Middle frontal gyrus (tissue), 1 donor: ENCODE measurements around the gene SLU7.

Experiments used
- DNase-seq: peaks from one replicate; pipeline ENCODE4 v3.0.0-alpha.2; 2015; ENCODE audit warnings: low spot score; ENCODE audit errors: extremely low spot score

The SLU7 gene

DNA sequence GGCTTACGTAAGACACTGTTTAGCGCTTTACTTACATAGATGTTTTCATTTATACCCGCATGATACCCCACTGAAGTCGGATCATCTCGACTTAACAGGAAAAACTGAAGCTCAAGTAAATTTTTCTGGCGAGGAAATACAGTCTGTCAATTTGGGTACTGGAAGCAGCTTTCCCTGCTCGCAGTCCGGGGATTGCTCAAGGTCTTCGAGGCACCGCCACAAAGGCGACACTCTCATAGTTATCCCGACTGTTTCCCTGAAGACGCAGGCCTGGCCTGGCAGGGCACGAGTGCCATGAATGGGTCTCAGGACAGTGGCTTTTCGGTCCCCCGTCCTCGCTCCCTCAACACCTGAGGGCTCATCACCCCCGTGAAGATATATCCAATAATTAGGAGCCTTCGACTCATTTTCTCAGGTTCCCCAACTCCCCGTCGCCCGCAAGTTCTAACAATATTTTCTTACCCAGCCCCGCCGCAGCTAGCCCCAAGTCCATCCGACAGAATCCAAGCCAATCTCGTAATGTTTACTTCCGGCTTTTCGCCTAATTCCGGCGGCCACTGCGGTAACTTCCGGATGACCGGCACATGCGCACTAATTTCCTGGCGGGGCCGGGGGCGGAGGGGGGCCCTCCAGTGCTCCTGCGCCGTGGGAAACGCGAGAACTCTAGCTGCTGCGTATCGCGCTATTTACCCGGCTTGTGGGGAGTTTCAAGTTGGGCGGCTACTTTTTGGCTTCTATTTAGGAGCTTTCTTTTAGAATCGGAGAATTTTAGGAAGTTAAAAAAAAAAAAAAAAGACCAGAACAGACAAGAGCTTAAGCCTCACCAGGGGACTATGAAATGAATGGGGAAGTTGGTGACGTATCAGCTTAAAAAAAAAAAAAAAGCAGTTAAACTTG lies at the start of gene SLU7:
Gene SLU7 (minus strand): TSS at position 521 of the 897 bp plus-strand sequence. CDS start 3,787 bp downstream, outside the sequence.
- DNase-seq, result peak; percentile 80

GRCh38 chr5:160468363-160468975 lies 49.6 kb upstream of the SLU7 start:
- DNase-seq, result no peak

DNA sequence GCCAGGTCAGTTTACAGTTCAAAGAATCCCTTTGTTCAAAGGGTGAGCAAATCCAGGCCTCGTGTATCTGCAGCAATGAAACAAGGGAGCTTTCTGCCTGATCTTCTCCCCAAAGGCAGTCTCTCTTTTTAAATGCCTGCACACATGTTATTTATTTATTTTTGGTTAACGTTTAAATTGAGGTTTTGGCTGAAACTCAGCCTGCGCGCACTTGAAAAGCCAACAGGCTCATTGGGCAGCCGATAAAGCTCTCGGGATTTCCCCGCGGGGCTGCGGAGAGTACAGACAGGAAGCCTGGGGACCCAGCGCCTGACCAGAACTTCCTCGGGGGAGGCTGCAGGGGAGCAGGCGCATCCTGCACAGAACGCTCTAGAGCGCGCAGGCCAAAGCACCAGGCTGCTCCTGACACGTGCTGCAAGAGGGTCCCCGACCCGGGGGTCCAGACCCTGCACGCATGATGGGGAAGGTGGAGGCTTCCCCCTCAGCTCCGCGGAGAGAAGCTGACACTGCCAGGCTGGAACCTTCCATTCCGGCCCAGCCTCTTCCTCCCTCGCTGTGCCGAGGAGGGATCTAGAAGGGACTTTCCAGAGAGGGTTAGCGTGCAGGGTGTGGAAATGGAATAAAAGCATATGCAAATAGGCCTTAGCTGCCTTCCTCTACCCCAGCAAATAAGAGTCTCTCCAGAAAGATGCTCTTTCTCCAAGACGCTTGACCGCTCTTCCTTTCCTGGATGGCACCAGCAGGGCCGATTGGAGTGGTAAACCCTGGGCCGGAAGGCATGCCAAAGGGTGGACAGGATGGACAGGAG lies 48.9 kb upstream of the SLU7 start:
- no peak for DNase-seq

DNA sequence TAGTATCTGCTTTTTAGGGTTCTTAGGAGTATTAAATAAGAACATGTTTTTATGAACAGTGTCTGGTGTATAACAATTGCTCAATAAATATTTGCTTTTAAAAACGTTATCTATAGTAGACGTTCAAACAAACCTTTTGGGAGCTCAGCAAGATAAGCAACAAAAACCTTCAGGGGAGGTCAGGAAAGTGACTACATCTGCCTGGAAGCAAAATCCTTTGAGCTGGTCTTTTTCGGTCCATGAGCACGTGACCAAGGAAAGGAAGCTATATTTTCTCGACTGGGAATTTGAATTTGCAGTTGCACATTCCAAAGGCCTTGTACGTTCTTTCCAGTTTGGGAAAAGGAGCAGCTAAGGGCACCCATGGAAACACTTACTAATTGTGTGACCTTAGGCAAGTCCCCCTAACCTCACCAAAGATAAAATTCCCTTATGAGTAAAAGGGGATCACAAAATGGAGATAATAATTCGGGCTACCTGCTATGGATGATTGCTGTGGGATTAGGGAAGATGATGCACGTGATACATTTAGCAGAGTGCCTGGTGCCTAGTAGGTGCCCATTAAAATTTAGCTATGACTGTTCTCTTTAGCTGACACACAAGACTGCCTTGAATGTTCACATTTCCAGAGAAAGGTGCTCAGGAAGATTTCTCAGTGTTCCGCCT lies 48.1 kb upstream of the SLU7 start:
- DNase-seq, result no peak

DNA sequence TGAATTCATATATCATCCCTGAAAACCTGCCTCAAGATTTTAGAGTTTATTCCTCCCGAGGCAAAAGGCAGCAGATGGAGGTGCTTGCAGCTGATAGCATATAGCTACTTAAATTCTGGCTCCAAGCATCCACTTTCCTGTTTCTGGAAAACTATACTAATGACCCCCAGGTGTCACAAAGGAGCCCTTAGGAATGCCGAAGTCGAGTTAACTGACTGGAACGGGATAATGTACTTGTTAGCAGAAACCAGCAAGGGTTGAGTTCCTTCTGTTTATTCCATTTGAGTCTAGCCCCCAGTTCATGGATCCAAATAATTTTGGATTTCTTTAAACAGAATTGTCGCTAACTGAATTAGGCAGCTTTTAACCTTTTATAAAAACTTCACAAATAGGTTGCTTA lies 47.2 kb upstream of the SLU7 start:
- DNase-seq, result no peak

- DNase-seq, result no peak
These were observed 45.6 kb upstream of the SLU7 start for GRCh38 chr5:160464466-160464797.

GRCh38 chr5:160463740-160464465 lies 45.0 kb upstream of the SLU7 start:
- DNase-seq, result no peak

DNA sequence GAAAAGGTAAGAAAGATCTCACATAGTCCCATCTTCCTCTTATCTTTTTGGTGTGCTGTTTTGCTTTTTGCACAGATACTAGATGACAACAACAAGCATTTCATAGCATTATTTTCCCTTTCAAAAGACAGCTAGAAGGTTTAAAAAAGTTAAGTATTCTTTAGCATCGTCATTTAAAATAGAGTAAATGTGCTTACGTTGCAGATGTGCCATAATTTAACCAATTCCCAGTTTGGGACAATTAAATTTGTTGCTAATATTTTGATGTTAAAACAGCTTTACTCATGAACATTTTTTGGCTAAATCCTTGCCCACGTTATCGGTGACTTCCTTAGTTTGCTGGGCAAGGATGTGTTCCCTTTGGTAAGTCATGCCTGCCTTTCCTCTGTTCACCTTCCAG lies 44.3 kb upstream of the SLU7 start:
- no peak for DNase-seq

GRCh38 chr5:160462167-160462566 lies 43.3 kb upstream of the SLU7 start:
- DNase-seq, result no peak

- no peak for DNase-seq
These were observed 42.5 kb upstream of the SLU7 start for GRCh38 chr5:160461378-160461777.

GRCh38 chr5:160460377-160461049 lies 41.6 kb upstream of the SLU7 start:
- no peak for DNase-seq

GRCh38 chr5:160458806-160459800 lies 40.2 kb upstream of the SLU7 start:
- no peak for DNase-seq

DNA sequence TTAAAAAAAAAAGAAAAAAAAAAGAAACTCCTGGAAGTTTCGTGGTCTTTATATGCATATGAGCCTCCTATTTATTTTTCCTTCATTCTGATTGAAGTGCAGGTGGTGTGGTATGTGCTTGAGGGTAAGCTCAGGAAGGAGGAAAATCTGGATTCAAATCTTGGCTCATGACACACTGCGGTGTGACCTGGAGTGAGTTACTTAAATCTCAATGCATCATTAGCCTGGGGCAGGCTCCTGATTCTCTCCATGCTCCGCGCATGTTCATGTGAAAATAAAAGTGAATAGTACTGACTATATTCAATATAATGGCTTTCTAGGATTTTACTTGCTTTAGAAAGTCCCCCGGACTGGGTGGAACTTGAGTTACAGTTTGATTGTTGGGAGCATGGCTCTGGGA lies 38.4 kb upstream of the SLU7 start:
- no peak for DNase-seq

DNA sequence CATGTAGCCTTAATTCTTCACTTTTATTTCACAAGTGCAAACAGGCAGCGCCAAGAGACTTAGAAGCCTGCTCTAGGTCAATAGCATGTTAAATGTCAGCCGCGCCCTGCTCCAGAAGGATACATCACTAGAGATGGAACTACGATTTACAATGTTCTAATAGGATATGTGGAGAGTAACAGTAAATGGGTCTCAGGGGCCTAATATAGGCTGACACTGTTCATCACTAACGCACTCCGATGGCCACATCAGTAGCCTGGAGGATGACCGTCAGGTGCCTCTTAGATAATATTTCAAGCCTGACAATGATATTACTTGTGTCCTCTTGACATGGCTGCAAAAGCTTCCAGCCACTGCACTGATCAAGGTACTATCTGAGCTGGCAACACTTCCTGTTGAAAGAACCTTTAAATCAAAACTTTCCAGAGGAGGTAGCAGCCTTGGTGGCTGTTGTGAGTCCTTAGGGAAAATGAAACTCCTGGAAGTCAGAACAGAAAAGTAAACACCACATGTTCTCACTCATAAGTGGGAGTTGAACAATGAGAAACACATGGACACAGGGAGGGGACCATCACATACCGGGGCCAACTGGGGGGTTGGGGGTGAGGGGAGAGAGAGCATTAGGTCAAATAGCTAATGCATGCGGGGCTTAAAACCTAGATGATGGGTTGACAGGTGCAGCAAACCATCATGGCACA lies 37.7 kb upstream of the SLU7 start:
- DNase-seq, result no peak

- no peak for DNase-seq
These were observed 36.7 kb upstream of the SLU7 start for GRCh38 chr5:160455600-160455999.

DNA sequence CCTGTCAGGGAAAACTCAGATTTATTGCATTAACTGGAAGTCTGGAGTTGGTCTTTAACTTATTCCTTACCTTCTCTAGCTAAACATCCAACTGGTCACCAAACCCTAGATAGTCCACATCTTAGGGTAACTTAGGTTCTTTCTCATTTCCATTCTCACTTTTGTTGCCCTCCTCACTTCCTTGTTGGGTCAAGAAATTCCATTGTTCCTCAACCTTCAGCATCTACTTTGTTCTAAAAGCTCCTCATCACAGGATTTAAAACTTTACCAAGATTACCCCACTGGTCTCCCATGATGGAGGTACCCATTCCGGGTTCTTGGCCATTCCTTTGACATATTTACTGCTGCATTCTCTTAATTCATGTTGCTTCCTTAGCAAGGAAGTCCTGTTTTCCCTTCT lies 34.9 kb upstream of the SLU7 start:
- no peak for DNase-seq

GRCh38 chr5:160452795-160453194 lies 33.9 kb upstream of the SLU7 start:
- DNase-seq, result no peak

- no peak for DNase-seq
These were observed 33.2 kb upstream of the SLU7 start for GRCh38 chr5:160452036-160452435.

DNA sequence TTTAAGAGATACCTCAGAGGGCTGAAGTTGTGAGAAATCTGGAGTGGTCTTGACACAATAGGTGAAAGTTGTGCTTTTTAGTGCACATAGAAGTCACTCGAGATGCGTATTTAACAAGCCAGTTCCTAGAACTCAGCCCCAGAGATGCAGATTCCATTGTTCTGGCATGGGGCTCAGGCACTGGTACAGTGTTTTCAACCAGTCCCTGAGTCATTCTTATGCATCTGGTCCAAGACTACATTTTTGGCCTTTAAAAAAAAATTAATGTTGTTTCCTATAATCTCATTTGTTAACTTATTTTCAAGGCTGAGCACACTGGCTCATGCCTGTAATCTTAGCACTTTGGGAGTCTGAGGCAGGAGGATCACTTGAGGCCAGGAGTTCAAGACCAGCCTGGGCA lies 32.4 kb upstream of the SLU7 start:
- no peak for DNase-seq
